Globus pallidus (tissue), 1 donor: Measurements from ENCODE around the gene MRPL34.
"Not testable (repeated sequence)": the region's sequence is repeated elsewhere in the genome, so short reads cannot be mapped to it uniquely, and the experiment has no call there.

ENCODE experiments used
- DNase-seq: peaks from one replicate; pipeline ENCODE4 v3.0.0-alpha.2; 2015; ENCODE audit warnings: low spot score

MRPL34 gene

GRCh38 chr19:17285415-17286135 lies 20.1 kb upstream of the MRPL34 start:
- no peak for DNase-seq

- no peak for DNase-seq
Observed at GRCh38 chr19:17286263-17286662, 19.4 kb upstream of the MRPL34 start.

GRCh38 chr19:17286752-17287151 lies 18.9 kb upstream of the MRPL34 start:
- no peak for DNase-seq

GRCh38 chr19:17289489-17289888 lies 16.2 kb upstream of the MRPL34 start:
- DNase-seq = no peak

- peak; percentile 54 for DNase-seq
Observed at GRCh38 chr19:17292301-17293074, 13.2 kb upstream of the MRPL34 start.

GRCh38 chr19:17293605-17294004 lies 12.1 kb upstream of the MRPL34 start:
- DNase-seq = no peak

- DNase-seq = no peak
Observed at GRCh38 chr19:17294051-17294891, 11.4 kb upstream of the MRPL34 start.

- DNase-seq = not testable (repeated sequence)
Observed at GRCh38 chr19:17295551-17295950, 10.1 kb upstream of the MRPL34 start.

GRCh38 chr19:17296273-17296672 lies 9.4 kb upstream of the MRPL34 start:
- DNase-seq = no peak

- no peak for DNase-seq
Observed at GRCh38 chr19:17296976-17297375, 8.7 kb upstream of the MRPL34 start.

- no peak for DNase-seq
Observed at GRCh38 chr19:17300992-17301619, 4.6 kb upstream of the MRPL34 start.

GRCh38 chr19:17302391-17303166 lies 3.1 kb upstream of the MRPL34 start:
- no peak for DNase-seq

- DNase-seq = peak; percentile 86
Observed at GRCh38 chr19:17303167-17303939, 2.3 kb upstream of the MRPL34 start, which contains the start of gene ABHD8. ABHD8 (minus strand) TSS chr19:17303425; CDS start chr19:17301616, 1,809 bp downstream.

GRCh38 chr19:17303940-17304267 lies 1.8 kb upstream of the MRPL34 start:
- DNase-seq = no peak

- DNase-seq = peak; percentile 23
Observed at GRCh38 chr19:17304386-17305215, 1.1 kb upstream of the MRPL34 start.

- DNase-seq = no peak
Observed at GRCh38 chr19:17305216-17305516, 506 bp upstream of the MRPL34 start.

GRCh38 chr19:17306285-17306714 lies 628 bp downstream of the MRPL34 start:
- no peak for DNase-seq

GRCh38 chr19:17307876-17308377 lies 2.3 kb downstream of the MRPL34 start:
- no peak for DNase-seq

- DNase-seq = peak; percentile 100
Observed at GRCh38 chr19:17309198-17309964, 3.7 kb downstream of the MRPL34 start, which contains the start of gene DDA1. DDA1 (plus strand) TSS chr19:17309563; CDS start chr19:17309655, 92 bp downstream.
